H9 (cell line): Measurements from ENCODE around the gene CCNC. TPM values are rescaled to one million over a fixed set of nuclear protein-coding genes. Genes with fewer than 3 reads are reported as not detected.

Source experiments
- DNase-seq: peaks from one replicate; pipeline ENCODE4 v3.0.0-alpha.2; 2017
- H2AFZ ChIP-seq: one replicate; pipeline ENCODE4 v1.6.1; 2013; ENCODE audit warnings: mild to moderate bottlenecking, low read length, control low read depth, moderate library complexity
- H2AK5ac ChIP-seq: 2 replicates; pipeline ENCODE4 v1.6.1; 2013; ENCODE audit warnings: low read length, control low read depth, mixed read lengths; ENCODE audit not compliant: insufficient read length
- H2BK120ac ChIP-seq: one replicate; pipeline ENCODE4 v1.6.1; 2013; ENCODE audit warnings: low read depth, mild to moderate bottlenecking, low read length, control low read depth, inconsistent platforms; ENCODE audit not compliant: poor library complexity, severe bottlenecking
- H2BK12ac ChIP-seq: 2 replicates; pipeline ENCODE4 v1.6.1; 2013; ENCODE audit warnings: low read length, control low read depth, mixed read lengths, low read depth; ENCODE audit not compliant: insufficient read length
- H2BK15ac ChIP-seq: 2 replicates; pipeline ENCODE4 v1.6.1; 2013; ENCODE audit warnings: low read depth, low read length, control low read depth
- H2BK20ac ChIP-seq: one replicate; pipeline ENCODE4 v1.6.1; 2013; ENCODE audit warnings: low read depth, mild to moderate bottlenecking, low read length, control low read depth, inconsistent platforms; ENCODE audit not compliant: poor library complexity, severe bottlenecking
- H2BK5ac ChIP-seq: 2 replicates; pipeline ENCODE4 v1.6.1; 2013; ENCODE audit warnings: low read length, control low read depth, mixed read lengths; ENCODE audit not compliant: insufficient read length
- H3K14ac ChIP-seq: 2 replicates; pipeline ENCODE4 v1.6.1; 2013; ENCODE audit warnings: low read length, control low read depth; ENCODE audit not compliant: insufficient read depth
- H3K18ac ChIP-seq: 2 replicates; pipeline ENCODE4 v1.6.1; 2013; ENCODE audit warnings: low read depth, mild to moderate bottlenecking, mixed read lengths, low read length, control low read depth; ENCODE audit not compliant: insufficient read length
- H3K23ac ChIP-seq: 2 replicates; pipeline ENCODE4 v1.6.1; 2013; ENCODE audit warnings: low read length, control low read depth, mixed read lengths, low read depth; ENCODE audit not compliant: insufficient read length
- H3K23me2 ChIP-seq: 2 replicates; pipeline ENCODE4 v1.6.1; 2013; ENCODE audit warnings: low read depth, mild to moderate bottlenecking, mixed read lengths, low read length, control low read depth; ENCODE audit not compliant: insufficient read length, poor library complexity, severe bottlenecking
- H3K27ac ChIP-seq: 2 replicates; pipeline ENCODE4 v1.5.1; 2013; ENCODE audit warnings: low read length, control low read depth, mixed read lengths, low read depth; ENCODE audit not compliant: insufficient read length
- H3K27me3 ChIP-seq: 2 replicates; pipeline ENCODE4 v1.6.1; 2013; ENCODE audit warnings: low read length, control low read depth, inconsistent platforms; ENCODE audit not compliant: insufficient read depth
- H3K4ac ChIP-seq: 2 replicates; pipeline ENCODE4 v1.6.1; 2013; ENCODE audit warnings: low read depth, mild to moderate bottlenecking, control low read depth, inconsistent platforms, low read length, moderate library complexity
- H3K4me1 ChIP-seq: 2 replicates; pipeline ENCODE4 v1.6.1; 2013; ENCODE audit warnings: low read length, control low read depth, inconsistent platforms; ENCODE audit not compliant: insufficient read depth
- H3K4me2 ChIP-seq: 2 replicates; pipeline ENCODE4 v1.6.1; 2013; ENCODE audit warnings: low read length, control low read depth, mixed read lengths; ENCODE audit not compliant: insufficient read length, insufficient read depth
- H3K56ac ChIP-seq: 2 replicates; pipeline ENCODE4 v1.6.1; 2013; ENCODE audit warnings: low read depth, mild to moderate bottlenecking, mixed read lengths, low read length, control low read depth; ENCODE audit not compliant: insufficient read length
- H3K79me1 ChIP-seq: 2 replicates; pipeline ENCODE4 v1.6.1; 2013; ENCODE audit warnings: low read depth, mild to moderate bottlenecking, moderate library complexity, low read length, control low read depth, inconsistent platforms; ENCODE audit not compliant: insufficient read depth, poor library complexity, severe bottlenecking
- H3K79me2 ChIP-seq: 2 replicates; pipeline ENCODE4 v1.6.1; 2013; ENCODE audit warnings: low read length, control low read depth, inconsistent platforms; ENCODE audit not compliant: insufficient read depth
- H3K9ac ChIP-seq: 2 replicates; pipeline ENCODE4 v1.6.1; 2013; ENCODE audit warnings: low read length, control low read depth, mixed read lengths; ENCODE audit not compliant: insufficient read length; ENCODE audit errors: extremely low read depth
- H3K9me3 ChIP-seq: one replicate; pipeline ENCODE4 v1.6.1; 2013; ENCODE audit warnings: low read depth, low read length, inconsistent platforms; ENCODE audit not compliant: control insufficient read depth
- H3T11ph ChIP-seq: one replicate; pipeline ENCODE4 v1.6.1; 2013; ENCODE audit warnings: mild to moderate bottlenecking, low read length, control low read depth, inconsistent platforms
- H4K20me1 ChIP-seq: one replicate; pipeline ENCODE4 v1.6.1; 2013; ENCODE audit not compliant: control insufficient read depth, insufficient read length, insufficient read depth
- H4K5ac ChIP-seq: 2 replicates; pipeline ENCODE4 v1.6.1; 2013; ENCODE audit warnings: low read depth, mild to moderate bottlenecking, mixed read lengths, low read length, control low read depth; ENCODE audit not compliant: insufficient read length
- H4K8ac ChIP-seq: replicated peaks from 2 replicates; pipeline ENCODE4 v1.6.1; 2013; ENCODE audit warnings: low read length, control low read depth, mixed read lengths, low read depth; ENCODE audit not compliant: insufficient read length
- H4K91ac ChIP-seq: 2 replicates; pipeline ENCODE4 v1.6.1; 2013; ENCODE audit warnings: low read depth, mild to moderate bottlenecking, moderate library complexity, mixed read lengths, low read length, control low read depth; ENCODE audit not compliant: insufficient read length
- H3K27ac Mint-ChIP-seq, 3 experiments: 2 replicates in 2 of 3; 3 replicates in 1 of 3; pipeline ENCODE4 v1.8.0; 2020 to 2021; ENCODE audit warnings: mixed read lengths in 3 of 3, mild to moderate bottlenecking in 1 of 3, moderate library complexity in 1 of 3
- H3K27me3 Mint-ChIP-seq: 2 replicates; pipeline ENCODE4 v1.8.0; 2021; ENCODE audit warnings: low read depth, mild to moderate bottlenecking, moderate library complexity, mixed read lengths
- H3K36me3 Mint-ChIP-seq, 3 experiments: 2 replicates in 2 of 3; 3 replicates in 1 of 3; pipeline ENCODE4 v1.8.0; 2020 to 2021; ENCODE audit warnings: low read depth in 3 of 3, mixed read lengths in 3 of 3; ENCODE audit not compliant: insufficient read depth in 1 of 3
- H3K4me1 Mint-ChIP-seq, 2 experiments: 2 replicates each; pipeline ENCODE4 v1.8.0; 2020; ENCODE audit warnings: mixed read lengths in 2 of 2
- H3K4me3 Mint-ChIP-seq, 2 experiments: 2 replicates in 1 of 2; 3 replicates in 1 of 2; pipeline ENCODE4 v1.8.0; 2020 to 2021; ENCODE audit warnings: mild to moderate bottlenecking in 2 of 2, mixed read lengths in 2 of 2, moderate library complexity in 1 of 2
- H3K9me3 Mint-ChIP-seq, 2 experiments: 2 replicates in 1 of 2; 3 replicates in 1 of 2; pipeline ENCODE4 v1.8.0; 2020; ENCODE audit warnings: mild to moderate bottlenecking in 2 of 2, mixed read lengths in 2 of 2, moderate library complexity in 1 of 2
- CTCF ChIP-seq: fragments of 200-600 bp; sonication (generic); conservative IDR thresholded peaks from 3 replicates; pipeline ENCODE4 v1.8.0; 2021; ENCODE audit warnings: antibody characterized with exemption, mild to moderate bottlenecking
- WGBS: extraction: QIAGEN DNeasy Blood & Tissue Kit; methylation state at CpG from one replicate; pipeline ENCODE4 v1.1.7; 2013; ENCODE audit warnings: missing lambda C conversion rate, low lambda C conversion rate, mixed read lengths; ENCODE audit not compliant: insufficient read length; ENCODE audit errors: extremely low coverage; 5-methylcytosine and 5-hydroxymethylcytosine counted together
- total RNA-seq: library from RNA; stranded (reverse); gene quantifications from 2 replicates; pipeline ENCODE4 v1.2.1, GENCODE V29; 2021

CCNC gene
- total RNA-seq, 1 experiment from 2014 or later, result 112 TPM

GRCh38 chr6:99512033-99512432, 56.4 kb downstream of the CCNC start:
- no peak overlapping the region for H2BK5ac ChIP-seq
- H4K20me1 ChIP-seq, result no peaks in the 10 kb centered on the region
- no peak overlapping the region for H3T11ph ChIP-seq
- H3K36me3 Mint-ChIP-seq, result peaks cover 3 to 15% (median 7%) of the 10 kb centered on the region in 3 experiments; a peak in 6 of 7 replicates
- no peak overlapping the region for H2BK20ac ChIP-seq
- H3K4me1 Mint-ChIP-seq, result peaks cover 25 to 26% of the 10 kb centered on the region in 2 experiments
- H3K14ac ChIP-seq, result no peak overlapping the region
- DNase-seq, result no peak
- no peak overlapping the region for H2BK12ac ChIP-seq
- H3K9me3 ChIP-seq, result no peaks in the 10 kb centered on the region
- no peak overlapping the region for H2AFZ ChIP-seq
- H2AK5ac ChIP-seq, result no peak overlapping the region
- no peak for TF ChIP-seq CTCF
- no peaks in the 10 kb centered on the region for H3K27me3 ChIP-seq
- no peaks in the 10 kb centered on the region for H3K9me3 Mint-ChIP-seq
- no peak overlapping the region for H2BK15ac ChIP-seq
- peaks cover 5% of the 10 kb centered on the region for H3K4me1 ChIP-seq
- H3K79me2 ChIP-seq, result peaks cover 22% of the 10 kb centered on the region
- H3K9ac ChIP-seq, result no peak overlapping the region
- no peak overlapping the region for H4K91ac ChIP-seq
- no CpG with 5 or more reads among the region's 1 CpG for WGBS
- H2BK120ac ChIP-seq, result no peak overlapping the region
- no peak overlapping the region for H4K8ac ChIP-seq
- no peak overlapping the region for H3K23ac ChIP-seq
- no peak overlapping the region for H3K27ac Mint-ChIP-seq
- no peak overlapping the region for H3K27ac ChIP-seq
- no peak overlapping the region for H3K4ac ChIP-seq
- H3K4me2 ChIP-seq, result no peak overlapping the region
- no peak overlapping the region for H3K56ac ChIP-seq
- peaks cover 7% of the 10 kb centered on the region for H3K23me2 ChIP-seq
- no peak overlapping the region for H3K4me3 Mint-ChIP-seq
- H3K27me3 Mint-ChIP-seq, result no peaks in the 10 kb centered on the region
- H4K5ac ChIP-seq, result no peak overlapping the region
- H3K18ac ChIP-seq, result no peak overlapping the region
- H3K79me1 ChIP-seq, result peaks cover 5% of the 10 kb centered on the region
